Glutamatergic neuron (in vitro differentiated cells): Measurements from ENCODE around the gene LCMT2. TPM values are rescaled to one million over a fixed set of nuclear protein-coding genes. Genes with fewer than 3 reads are reported as not detected.

Experiments
- DNase-seq: peaks from one replicate; pipeline ENCODE4 v3.0.0; 2022
- H3K27ac Mint-ChIP-seq: one replicate; pipeline ENCODE4 v1.8.0; 2020; ENCODE audit warnings: mild to moderate bottlenecking, mixed read lengths, inconsistent platforms; ENCODE audit not compliant: unreplicated experiment
- H3K27me3 Mint-ChIP-seq: one replicate; pipeline ENCODE4 v1.8.0; 2020; ENCODE audit warnings: mild to moderate bottlenecking, moderate library complexity, mixed read lengths, inconsistent platforms; ENCODE audit not compliant: unreplicated experiment
- H3K36me3 Mint-ChIP-seq: one replicate; pipeline ENCODE4 v1.8.0; 2020; ENCODE audit warnings: mild to moderate bottlenecking, mixed read lengths, inconsistent platforms; ENCODE audit not compliant: unreplicated experiment
- H3K4me1 Mint-ChIP-seq: one replicate; pipeline ENCODE4 v1.8.0; 2020; ENCODE audit warnings: mild to moderate bottlenecking, low read depth, mixed read lengths, inconsistent platforms; ENCODE audit not compliant: unreplicated experiment
- H3K4me3 Mint-ChIP-seq: one replicate; pipeline ENCODE4 v1.8.0; 2020; ENCODE audit warnings: mild to moderate bottlenecking, mixed read lengths, inconsistent platforms; ENCODE audit not compliant: unreplicated experiment
- H3K9me3 Mint-ChIP-seq: one replicate; pipeline ENCODE4 v1.8.0; 2020; ENCODE audit warnings: mild to moderate bottlenecking, moderate library complexity, mixed read lengths, inconsistent platforms; ENCODE audit not compliant: unreplicated experiment
- CTCF ChIP-seq: fragments of 200-600 bp; sonication (generic); IDR thresholded peaks from one replicate; pipeline ENCODE4 v1.5.0; 2021; ENCODE audit not compliant: partially characterized antibody, unreplicated experiment
- total RNA-seq: library from RNA; stranded (reverse); fragmentation: NEBNext Ultra II Directional; extraction: Animal tissue kit (Norgen Biotek cat#: 25700); gene quantifications from one replicate; pipeline ENCODE4 v1.2.1, GENCODE V29; 2021; ENCODE audit not compliant: unreplicated experiment

Gene LCMT2
- total RNA-seq, 1 donor from 2014 or later = 8.0 TPM

DNA sequence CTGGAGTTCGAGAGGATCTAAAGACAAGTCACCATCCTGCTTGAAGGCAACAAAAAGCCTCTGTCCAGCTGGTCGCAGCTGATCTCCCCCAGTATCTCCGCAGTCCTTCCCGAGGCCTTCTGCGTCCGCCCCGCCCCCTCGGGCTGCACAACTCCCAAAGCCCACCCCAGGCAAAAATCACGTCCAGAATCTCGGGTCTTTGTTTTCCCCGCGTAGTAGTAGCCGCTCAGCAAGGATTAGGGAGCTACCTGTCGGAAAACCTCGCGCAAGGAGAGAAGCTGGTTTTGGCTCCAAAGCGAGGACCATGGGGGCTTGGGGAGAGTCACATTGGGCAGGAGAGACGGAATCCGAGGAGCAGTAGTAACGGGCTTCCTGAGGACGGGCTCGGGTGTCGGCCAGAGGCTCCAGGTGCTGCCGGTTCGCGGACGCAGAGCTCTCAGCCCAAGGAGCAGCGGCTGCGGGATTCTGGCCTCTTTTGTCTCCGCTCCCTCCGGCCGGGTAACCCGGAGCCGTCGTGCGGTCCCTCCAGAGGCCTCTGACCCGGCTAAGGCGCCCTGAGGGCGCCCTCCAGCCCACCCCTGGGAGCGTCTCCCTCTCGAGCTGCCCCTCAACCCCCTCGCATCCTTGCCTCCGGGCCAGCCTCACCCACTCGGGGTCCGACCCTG is 40.1 kb upstream of the LCMT2 start:
- Mint-ChIP-seq H3K9me3 (peaks cover 13% of the 10 kb centered on the region), H3K4me3 (peak overlapping the region; percentile 91), H3K27me3 (peaks cover 6% of the 10 kb centered on the region), H3K27ac (peak overlapping the region; percentile 93), H3K36me3 (peaks cover 22% of the 10 kb centered on the region), H3K4me1 (peaks cover 32% of the 10 kb centered on the region)
- peak; percentile 78 for DNase-seq
- no peak for TF ChIP-seq CTCF

- Mint-ChIP-seq H3K27me3 (no peaks in the 10 kb centered on the region), H3K4me1 (peaks cover 2% of the 10 kb centered on the region), H3K9me3 (peaks cover 13% of the 10 kb centered on the region), H3K4me3 (no peak overlapping the region), H3K27ac (no peak overlapping the region), H3K36me3 (peaks cover 64% of the 10 kb centered on the region)
- no peak for TF ChIP-seq CTCF
- DNase-seq = no peak
These were observed 31.0 kb upstream of the LCMT2 start for GRCh38 chr15:43361313-43361903.

- Mint-ChIP-seq H3K27ac (no peak overlapping the region), H3K27me3 (no peaks in the 10 kb centered on the region), H3K36me3 (peaks cover 58% of the 10 kb centered on the region), H3K9me3 (peaks cover 12% of the 10 kb centered on the region), H3K4me1 (no peaks in the 10 kb centered on the region), H3K4me3 (no peak overlapping the region)
- TF ChIP-seq CTCF = no peak
- no peak for DNase-seq
These were observed 30.4 kb upstream of the LCMT2 start for GRCh38 chr15:43360821-43361220.

- H3K27me3 Mint-ChIP-seq = no peaks in the 10 kb centered on the region
- H3K9me3 Mint-ChIP-seq = peaks cover 2% of the 10 kb centered on the region
These were observed 22.5 kb upstream of the LCMT2 start for GRCh38 chr15:43352693-43353382.

More at GRCh38 chr15:43352693-43353382, 22.5 kb upstream of the LCMT2 start:
- no peak for DNase-seq
- no peak for TF ChIP-seq CTCF
- Mint-ChIP-seq H3K36me3 (no peaks in the 10 kb centered on the region), H3K4me1 (no peaks in the 10 kb centered on the region), H3K4me3 (no peak overlapping the region), H3K27ac (no peak overlapping the region)
